SK-N-SH (cell line): ENCODE results near the gene IPMK.

Experiments
- CTCF ChIP-seq: fragments of 200-600 bp; sonication (generic); IDR thresholded peaks from 2 replicates; pipeline ENCODE4 v1.6.1; 2017; ENCODE audit warnings: antibody characterized with exemption, mild to moderate bottlenecking, moderate library complexity
- MXI1 ChIP-seq: IDR thresholded peaks from 2 replicates; pipeline ENCODE4 v1.6.1; 2012; ENCODE audit warnings: mild to moderate bottlenecking, low read depth, low read length, improper control_type of control experiment
- REST ChIP-seq: IDR thresholded peaks from 2 replicates; pipeline ENCODE4 v1.6.1; 2012; ENCODE audit warnings: mild to moderate bottlenecking, low read depth, low read length, moderate library complexity
- TF ChIP-seq, protein P1 (sequence below): IDR thresholded peaks from 2 replicates; pipeline ENCODE4; 2012
- TF ChIP-seq, protein P2 (sequence below): IDR thresholded peaks from 2 replicates; pipeline ENCODE4 v1.4.0; 2012; ENCODE audit warnings: low read depth, borderline replicate concordance

- peak; percentile 96 for TF ChIP-seq REST
- TF ChIP-seq, protein P1, sequence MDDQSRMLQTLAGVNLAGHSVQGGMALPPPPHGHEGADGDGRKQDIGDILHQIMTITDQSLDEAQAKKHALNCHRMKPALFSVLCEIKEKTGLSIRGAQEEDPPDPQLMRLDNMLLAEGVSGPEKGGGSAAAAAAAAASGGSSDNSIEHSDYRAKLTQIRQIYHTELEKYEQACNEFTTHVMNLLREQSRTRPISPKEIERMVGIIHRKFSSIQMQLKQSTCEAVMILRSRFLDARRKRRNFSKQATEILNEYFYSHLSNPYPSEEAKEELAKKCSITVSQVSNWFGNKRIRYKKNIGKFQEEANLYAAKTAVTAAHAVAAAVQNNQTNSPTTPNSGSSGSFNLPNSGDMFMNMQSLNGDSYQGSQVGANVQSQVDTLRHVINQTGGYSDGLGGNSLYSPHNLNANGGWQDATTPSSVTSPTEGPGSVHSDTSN, result no peak
- TF ChIP-seq MXI1, result no peak
- TF ChIP-seq CTCF, result no peak
- TF ChIP-seq, protein P2, sequence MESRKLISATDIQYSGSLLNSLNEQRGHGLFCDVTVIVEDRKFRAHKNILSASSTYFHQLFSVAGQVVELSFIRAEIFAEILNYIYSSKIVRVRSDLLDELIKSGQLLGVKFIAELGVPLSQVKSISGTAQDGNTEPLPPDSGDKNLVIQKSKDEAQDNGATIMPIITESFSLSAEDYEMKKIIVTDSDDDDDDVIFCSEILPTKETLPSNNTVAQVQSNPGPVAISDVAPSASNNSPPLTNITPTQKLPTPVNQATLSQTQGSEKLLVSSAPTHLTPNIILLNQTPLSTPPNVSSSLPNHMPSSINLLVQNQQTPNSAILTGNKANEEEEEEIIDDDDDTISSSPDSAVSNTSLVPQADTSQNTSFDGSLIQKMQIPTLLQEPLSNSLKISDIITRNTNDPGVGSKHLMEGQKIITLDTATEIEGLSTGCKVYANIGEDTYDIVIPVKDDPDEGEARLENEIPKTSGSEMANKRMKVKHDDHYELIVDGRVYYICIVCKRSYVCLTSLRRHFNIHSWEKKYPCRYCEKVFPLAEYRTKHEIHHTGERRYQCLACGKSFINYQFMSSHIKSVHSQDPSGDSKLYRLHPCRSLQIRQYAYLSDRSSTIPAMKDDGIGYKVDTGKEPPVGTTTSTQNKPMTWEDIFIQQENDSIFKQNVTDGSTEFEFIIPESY, result no peak
Measured at GRCh38 chr10:58175990-58176900, 91.4 kb downstream of the IPMK start.
